ENCODE data around the gene VWA2. TPM values are rescaled to one million over a fixed set of nuclear protein-coding genes. Genes with fewer than 3 reads are reported as not detected.
A peak's percentile ranks its signal among the peaks of the same experiment; 100 is the strongest.

VWA2 gene
- total and polyA plus RNA-seq, 9 donors, result 0.04 to 4.1 (median 0.23) TPM

GRCh38 chr10:114215033-114215432 lies 24.0 kb upstream of the VWA2 start:
- Histone ChIP-seq H3K9me3 (replicated peaks; ENCODE audit: control insufficient read depth, low read depth, low read length) (no peaks in the 10 kb centered on the region), H3K27ac (ENCODE audit: low read length) (no peak overlapping the region), H3K4me1 (ENCODE audit: control insufficient read depth, insufficient read depth, low read length) (no peaks in the 10 kb centered on the region), H3K4me3 (ENCODE audit: low read length) (no peak overlapping the region), H3K27me3 (ENCODE audit: control insufficient read depth, insufficient read depth, low read length) (no peaks in the 10 kb centered on the region), H3K36me3 (ENCODE audit: control insufficient read depth, insufficient read depth, low read length) (no peaks in the 10 kb centered on the region)
- no peak for DNase-seq
- WGBS (ENCODE audit: insufficient coverage), result no CpG with 5 or more reads among the region's 1 CpG

- DNase-seq, result no peak
- H3K4me1 ChIP-seq (ENCODE audit: control insufficient read depth, insufficient read depth, low read length), result no peaks in the 10 kb centered on the region
- H3K36me3 ChIP-seq (ENCODE audit: control insufficient read depth, insufficient read depth, low read length), result no peaks in the 10 kb centered on the region
- no peak overlapping the region for H3K27ac ChIP-seq (ENCODE audit: low read length)
- no CpG with 5 or more reads among the region's 2 CpGs for WGBS (ENCODE audit: insufficient coverage)
- H3K4me3 ChIP-seq (ENCODE audit: low read length), result no peak overlapping the region
- H3K9me3 ChIP-seq (replicated peaks; ENCODE audit: control insufficient read depth, low read depth, low read length), result no peaks in the 10 kb centered on the region
- peaks cover 6% of the 10 kb centered on the region for H3K27me3 ChIP-seq (ENCODE audit: control insufficient read depth, insufficient read depth, low read length)
These were observed 18.8 kb upstream of the VWA2 start for GRCh38 chr10:114220281-114220680.

GRCh38 chr10:114221235-114221634 lies 17.8 kb upstream of the VWA2 start:
- no peaks in the 10 kb centered on the region for H3K9me3 ChIP-seq (replicated peaks; ENCODE audit: control insufficient read depth, low read depth, low read length)
- DNase-seq, result no peak
- H3K27me3 ChIP-seq (ENCODE audit: control insufficient read depth, insufficient read depth, low read length), result peaks cover 6% of the 10 kb centered on the region
- H3K4me3 ChIP-seq (ENCODE audit: low read length), result no peak overlapping the region
- no peak overlapping the region for H3K27ac ChIP-seq (ENCODE audit: low read length)
- WGBS (ENCODE audit: insufficient coverage), result no CpG with 5 or more reads among the region's 4 CpGs
- no peaks in the 10 kb centered on the region for H3K4me1 ChIP-seq (ENCODE audit: control insufficient read depth, insufficient read depth, low read length)
- no peaks in the 10 kb centered on the region for H3K36me3 ChIP-seq (ENCODE audit: control insufficient read depth, insufficient read depth, low read length)

GRCh38 chr10:114223066-114223465 lies 16.0 kb upstream of the VWA2 start:
- H3K4me3 ChIP-seq (ENCODE audit: low read length), result no peak overlapping the region
- no peaks in the 10 kb centered on the region for H3K36me3 ChIP-seq (ENCODE audit: control insufficient read depth, insufficient read depth, low read length)
- no peak for DNase-seq
- H3K27ac ChIP-seq (ENCODE audit: low read length), result no peak overlapping the region
- WGBS (ENCODE audit: insufficient coverage), result 63% methylated on average over 1 of the region's 4 CpGs
- H3K27me3 ChIP-seq (ENCODE audit: control insufficient read depth, insufficient read depth, low read length), result peaks cover 6% of the 10 kb centered on the region
- H3K9me3 ChIP-seq (replicated peaks; ENCODE audit: control insufficient read depth, low read depth, low read length), result no peaks in the 10 kb centered on the region
- H3K4me1 ChIP-seq (ENCODE audit: control insufficient read depth, insufficient read depth, low read length), result no peaks in the 10 kb centered on the region

GRCh38 chr10:114228156-114228555 lies 10.9 kb upstream of the VWA2 start:
- no peak for DNase-seq
- Histone ChIP-seq H3K36me3 (ENCODE audit: control insufficient read depth, insufficient read depth, low read length) (no peaks in the 10 kb centered on the region), H3K27ac (ENCODE audit: low read length) (no peak overlapping the region), H3K27me3 (ENCODE audit: control insufficient read depth, insufficient read depth, low read length) (peaks cover 6% of the 10 kb centered on the region), H3K4me3 (ENCODE audit: low read length) (no peak overlapping the region), H3K4me1 (ENCODE audit: control insufficient read depth, insufficient read depth, low read length) (no peaks in the 10 kb centered on the region), H3K9me3 (replicated peaks; ENCODE audit: control insufficient read depth, low read depth, low read length) (no peaks in the 10 kb centered on the region)
- WGBS (ENCODE audit: insufficient coverage), result 29% methylated on average over 1 of the region's 3 CpGs

- Histone ChIP-seq H3K4me3 (ENCODE audit: low read length) (no peak overlapping the region), H3K36me3 (ENCODE audit: control insufficient read depth, insufficient read depth, low read length) (no peaks in the 10 kb centered on the region), H3K27ac (ENCODE audit: low read length) (no peak overlapping the region), H3K9me3 (replicated peaks; ENCODE audit: control insufficient read depth, low read depth, low read length) (no peaks in the 10 kb centered on the region), H3K4me1 (ENCODE audit: control insufficient read depth, insufficient read depth, low read length) (no peaks in the 10 kb centered on the region), H3K27me3 (ENCODE audit: control insufficient read depth, insufficient read depth, low read length) (peaks cover 29% of the 10 kb centered on the region)
- no CpG with 5 or more reads among the region's 4 CpGs for WGBS (ENCODE audit: insufficient coverage)
- DNase-seq, result no peak
These were observed 6.4 kb upstream of the VWA2 start for GRCh38 chr10:114232561-114233176.

GRCh38 chr10:114233482-114233881 lies 5.6 kb upstream of the VWA2 start:
- peak; percentile 23 for DNase-seq
- Histone ChIP-seq H3K9me3 (replicated peaks; ENCODE audit: control insufficient read depth, low read depth, low read length) (no peaks in the 10 kb centered on the region), H3K4me1 (ENCODE audit: control insufficient read depth, insufficient read depth, low read length) (no peaks in the 10 kb centered on the region), H3K27ac (ENCODE audit: low read length) (no peak overlapping the region), H3K4me3 (ENCODE audit: low read length) (no peak overlapping the region), H3K27me3 (ENCODE audit: control insufficient read depth, insufficient read depth, low read length) (peaks cover 35% of the 10 kb centered on the region), H3K36me3 (ENCODE audit: control insufficient read depth, insufficient read depth, low read length) (no peaks in the 10 kb centered on the region)
- no CpG with 5 or more reads among the region's 6 CpGs for WGBS (ENCODE audit: insufficient coverage)

GRCh38 chr10:114234132-114234531 lies 4.9 kb upstream of the VWA2 start:
- H3K4me3 ChIP-seq (ENCODE audit: low read length), result no peak overlapping the region
- DNase-seq, result no peak
- H3K36me3 ChIP-seq (ENCODE audit: control insufficient read depth, insufficient read depth, low read length), result no peaks in the 10 kb centered on the region
- H3K27me3 ChIP-seq (ENCODE audit: control insufficient read depth, insufficient read depth, low read length), result peaks cover 38% of the 10 kb centered on the region
- peaks cover under 1% of the 10 kb centered on the region for H3K4me1 ChIP-seq (ENCODE audit: control insufficient read depth, insufficient read depth, low read length)
- no peak overlapping the region for H3K27ac ChIP-seq (ENCODE audit: low read length)
- no peaks in the 10 kb centered on the region for H3K9me3 ChIP-seq (replicated peaks; ENCODE audit: control insufficient read depth, low read depth, low read length)

GRCh38 chr10:114239994-114240345 lies 916 bp downstream of the VWA2 start:
- H3K27me3 ChIP-seq (ENCODE audit: control insufficient read depth, insufficient read depth, low read length), result peaks cover 76% of the 10 kb centered on the region
- no peak for DNase-seq
- peaks cover 5% of the 10 kb centered on the region for H3K4me1 ChIP-seq (ENCODE audit: control insufficient read depth, insufficient read depth, low read length)
- no peak overlapping the region for H3K4me3 ChIP-seq (ENCODE audit: low read length)
- H3K9me3 ChIP-seq (replicated peaks; ENCODE audit: control insufficient read depth, low read depth, low read length), result no peaks in the 10 kb centered on the region
- H3K36me3 ChIP-seq (ENCODE audit: control insufficient read depth, insufficient read depth, low read length), result no peaks in the 10 kb centered on the region
- 57% methylated on average over 1 of the region's 11 CpGs for WGBS (ENCODE audit: insufficient coverage)
- H3K27ac ChIP-seq (ENCODE audit: low read length), result no peak overlapping the region

GRCh38 chr10:114242235-114242634 lies 3.2 kb downstream of the VWA2 start:
- Histone ChIP-seq H3K27me3 (ENCODE audit: control insufficient read depth, insufficient read depth, low read length) (peaks cover 64% of the 10 kb centered on the region), H3K27ac (ENCODE audit: low read length) (no peak overlapping the region), H3K4me3 (ENCODE audit: low read length) (no peak overlapping the region), H3K9me3 (replicated peaks; ENCODE audit: control insufficient read depth, low read depth, low read length) (no peaks in the 10 kb centered on the region), H3K36me3 (ENCODE audit: control insufficient read depth, insufficient read depth, low read length) (no peaks in the 10 kb centered on the region), H3K4me1 (ENCODE audit: control insufficient read depth, insufficient read depth, low read length) (peaks cover 5% of the 10 kb centered on the region)
- no peak for DNase-seq
- 77% methylated on average over 8 of the region's 9 CpGs for WGBS (ENCODE audit: insufficient coverage)

- Histone ChIP-seq H3K27ac (ENCODE audit: low read length) (no peak overlapping the region), H3K4me3 (ENCODE audit: low read length) (no peak overlapping the region), H3K27me3 (ENCODE audit: control insufficient read depth, insufficient read depth, low read length) (peaks cover 55% of the 10 kb centered on the region), H3K4me1 (ENCODE audit: control insufficient read depth, insufficient read depth, low read length) (peaks cover 5% of the 10 kb centered on the region), H3K9me3 (replicated peaks; ENCODE audit: control insufficient read depth, low read depth, low read length) (no peaks in the 10 kb centered on the region), H3K36me3 (ENCODE audit: control insufficient read depth, insufficient read depth, low read length) (no peaks in the 10 kb centered on the region)
- no peak for DNase-seq
- WGBS (ENCODE audit: insufficient coverage), result 49% methylated on average over 7 of the region's 9 CpGs
These were observed 4.6 kb downstream of the VWA2 start for GRCh38 chr10:114243661-114244060.
